Neural cell (in vitro differentiated cells): ENCODE data around the gene STRIP1. TPM values are rescaled to one million over a fixed set of nuclear protein-coding genes. Genes with fewer than 3 reads are reported as not detected.

Experiments
- H2AFZ ChIP-seq: fragments of 200-600, 300-800 bp; sonication (generic), shearing (Covaris generic); 2 replicates; pipeline ENCODE4 v1.6.0; 2014; ENCODE audit warnings: low read depth, mild to moderate bottlenecking, antibody characterized with exemption, low read length, moderate library complexity
- H3F3A ChIP-seq: fragments of 200-600 bp; shearing (Covaris generic); 2 replicates; pipeline ENCODE4 v1.6.1; 2016; ENCODE audit warnings: mild to moderate bottlenecking, moderate library complexity, mixed read lengths, antibody characterized with exemption, low read length; ENCODE audit not compliant: insufficient read depth, poor library complexity, severe bottlenecking
- H3K27ac ChIP-seq: fragments of 200-600, 300-800 bp; sonication (generic), shearing (Covaris generic); 2 replicates; pipeline ENCODE4 v1.5.1; 2014; ENCODE audit warnings: mild to moderate bottlenecking, low read length, moderate library complexity
- H3K27me3 ChIP-seq: fragments of 300-800, 200-600 bp; sonication (generic), shearing (Covaris generic); 2 replicates; pipeline ENCODE4 v1.6.0; 2014; ENCODE audit warnings: mild to moderate bottlenecking, low read depth, low read length, moderate library complexity; ENCODE audit not compliant: insufficient read depth
- H3K36me3 ChIP-seq: fragments of 300-800, 200-600 bp; sonication (generic), shearing (Covaris generic); 2 replicates; pipeline ENCODE4 v1.5.1; 2014; ENCODE audit warnings: mild to moderate bottlenecking, antibody characterized with exemption, low read length, moderate library complexity; ENCODE audit not compliant: insufficient read depth
- H3K4me2 ChIP-seq: fragments of 300-800, 200-600 bp; sonication (generic), shearing (Covaris generic); 2 replicates; pipeline ENCODE4 v1.6.0; 2014; ENCODE audit warnings: mild to moderate bottlenecking, low read length
- H3K4me3 ChIP-seq: fragments of 300-800, 200-600 bp; sonication (generic), shearing (Covaris generic); 2 replicates; pipeline ENCODE4 v1.5.1; 2014; ENCODE audit warnings: mild to moderate bottlenecking, low read length, moderate library complexity
- H3K79me2 ChIP-seq: fragments of 200-600 bp; shearing (Covaris generic); replicated peaks from 2 replicates; pipeline ENCODE4 v1.6.0; 2014; ENCODE audit warnings: mild to moderate bottlenecking, low read length, moderate library complexity; ENCODE audit not compliant: insufficient read depth
- H3K9ac ChIP-seq: fragments of 300-800, 200-600 bp; sonication (generic), shearing (Covaris generic); 2 replicates; pipeline ENCODE4 v1.6.1; 2016; ENCODE audit warnings: mild to moderate bottlenecking, low read length, mixed read lengths
- H3K9me2 ChIP-seq: fragments of 200-600 bp; shearing (Covaris generic); 2 replicates; pipeline ENCODE4 v1.6.1; 2016; ENCODE audit warnings: mild to moderate bottlenecking, low read length, mixed read lengths; ENCODE audit not compliant: insufficient read depth
- H3K9me3 ChIP-seq: fragments of 200-600, 300-800 bp; sonication (generic), shearing (Covaris generic); 2 replicates; pipeline ENCODE4 v1.6.1; 2016; ENCODE audit warnings: mild to moderate bottlenecking, mixed run types, low read length, moderate library complexity, mixed read lengths
- H4K20me1 ChIP-seq: fragments of 200-600 bp; shearing (Covaris generic); 2 replicates; pipeline ENCODE4 v1.6.1; 2016; ENCODE audit warnings: mild to moderate bottlenecking, mixed run types; ENCODE audit not compliant: insufficient read depth
- CTCF ChIP-seq: fragments of 450-650 bp; IDR thresholded peaks from 2 replicates; pipeline ENCODE4 v1.5.1; 2014; ENCODE audit warnings: antibody characterized with exemption, mild to moderate bottlenecking, moderate library complexity; ENCODE audit not compliant: poor library complexity, severe bottlenecking
- EP300 ChIP-seq: fragments of 450-650 bp; conservative IDR thresholded peaks from 2 replicates; pipeline ENCODE4 v1.6.1; 2014; ENCODE audit warnings: antibody characterized with exemption, mild to moderate bottlenecking, moderate library complexity; ENCODE audit not compliant: poor library complexity, severe bottlenecking
- EZH2 ChIP-seq: fragments of 200-600, 300-800 bp; shearing (Covaris generic), sonication (generic); IDR thresholded peaks from 2 replicates; pipeline ENCODE4 v1.6.1; 2014; ENCODE audit warnings: antibody characterized with exemption, low read length, borderline replicate concordance, mild to moderate bottlenecking; ENCODE audit not compliant: insufficient read depth, poor library complexity, severe bottlenecking
- MXI1 ChIP-seq: fragments of 450-650 bp; conservative IDR thresholded peaks from 2 replicates; pipeline ENCODE4 v1.6.1; 2014; ENCODE audit warnings: antibody characterized with exemption, mild to moderate bottlenecking; ENCODE audit not compliant: poor library complexity, severe bottlenecking
- POLR2AphosphoS5 ChIP-seq: IDR thresholded peaks from 2 replicates; pipeline ENCODE4 v1.6.1; 2012
- RAD21 ChIP-seq: fragments of 450-650 bp; conservative IDR thresholded peaks from 2 replicates; pipeline ENCODE4 v1.6.1; 2014; ENCODE audit warnings: antibody characterized with exemption, mild to moderate bottlenecking, moderate library complexity
- SMC3 ChIP-seq: fragments of 450-650 bp; conservative IDR thresholded peaks from 2 replicates; pipeline ENCODE4 v1.6.1; 2014; ENCODE audit warnings: antibody characterized with exemption, mild to moderate bottlenecking, moderate library complexity; ENCODE audit not compliant: poor library complexity
- TAF1 ChIP-seq: IDR thresholded peaks from 2 replicates; pipeline ENCODE4 v1.6.1; 2012; ENCODE audit warnings: low read depth
- polyA plus RNA-seq: library from polyadenylated mRNA; depleted of rRNA; stranded (reverse); fragments of >200 nt; gene quantifications from 2 replicates; pipeline ENCODE4 v1.2.3, GENCODE V29; 2014
- TF ChIP-seq, protein P1 (sequence below): IDR thresholded peaks from 2 replicates; pipeline ENCODE4 v1.6.1; 2012; ENCODE audit warnings: borderline replicate concordance

The STRIP1 gene
- polyA plus RNA-seq, 1 donor from 2014 or later, result 178 TPM

DNA sequence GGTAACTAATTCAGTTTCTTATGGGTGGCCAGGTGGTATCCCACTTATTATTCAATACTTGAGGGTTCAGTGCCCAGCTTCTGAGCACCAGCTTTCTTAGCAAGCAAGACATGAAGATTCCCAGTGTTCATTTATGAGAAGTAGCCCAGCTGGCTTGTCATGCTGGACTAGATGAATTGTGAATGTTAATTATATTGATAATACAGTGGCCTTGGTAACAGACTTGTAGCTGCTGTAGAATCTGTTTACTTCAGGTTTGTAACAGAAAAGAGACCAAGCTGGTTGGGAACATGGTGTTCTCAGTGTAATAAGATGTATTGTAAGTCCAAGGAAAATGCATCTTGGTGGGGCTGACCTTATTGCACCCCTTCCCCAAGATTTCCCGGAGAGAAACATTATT is 39.8 kb upstream of the STRIP1 start:
- Histone ChIP-seq H3K79me2 (peaks cover 45% of the 10 kb centered on the region), H4K20me1 (no peaks in the 10 kb centered on the region), H3K9me2 (no peaks in the 10 kb centered on the region), H3K9ac (no peak overlapping the region), H2AFZ (no peak overlapping the region), H3K9me3 (no peaks in the 10 kb centered on the region), H3K4me3 (no peak overlapping the region), H3K36me3 (no peaks in the 10 kb centered on the region), H3K27ac (no peak overlapping the region), H3F3A (no peaks in the 10 kb centered on the region), H3K27me3 (no peaks in the 10 kb centered on the region), H3K4me2 (no peak overlapping the region)
- TF ChIP-seq CTCF, result no peak
- no peak for TF ChIP-seq RAD21
- no peak for TF ChIP-seq MXI1
- TF ChIP-seq EZH2, result no peak
- no peak for TF ChIP-seq POLR2AphosphoS5
- TF ChIP-seq TAF1, result no peak
- TF ChIP-seq, protein P1, sequence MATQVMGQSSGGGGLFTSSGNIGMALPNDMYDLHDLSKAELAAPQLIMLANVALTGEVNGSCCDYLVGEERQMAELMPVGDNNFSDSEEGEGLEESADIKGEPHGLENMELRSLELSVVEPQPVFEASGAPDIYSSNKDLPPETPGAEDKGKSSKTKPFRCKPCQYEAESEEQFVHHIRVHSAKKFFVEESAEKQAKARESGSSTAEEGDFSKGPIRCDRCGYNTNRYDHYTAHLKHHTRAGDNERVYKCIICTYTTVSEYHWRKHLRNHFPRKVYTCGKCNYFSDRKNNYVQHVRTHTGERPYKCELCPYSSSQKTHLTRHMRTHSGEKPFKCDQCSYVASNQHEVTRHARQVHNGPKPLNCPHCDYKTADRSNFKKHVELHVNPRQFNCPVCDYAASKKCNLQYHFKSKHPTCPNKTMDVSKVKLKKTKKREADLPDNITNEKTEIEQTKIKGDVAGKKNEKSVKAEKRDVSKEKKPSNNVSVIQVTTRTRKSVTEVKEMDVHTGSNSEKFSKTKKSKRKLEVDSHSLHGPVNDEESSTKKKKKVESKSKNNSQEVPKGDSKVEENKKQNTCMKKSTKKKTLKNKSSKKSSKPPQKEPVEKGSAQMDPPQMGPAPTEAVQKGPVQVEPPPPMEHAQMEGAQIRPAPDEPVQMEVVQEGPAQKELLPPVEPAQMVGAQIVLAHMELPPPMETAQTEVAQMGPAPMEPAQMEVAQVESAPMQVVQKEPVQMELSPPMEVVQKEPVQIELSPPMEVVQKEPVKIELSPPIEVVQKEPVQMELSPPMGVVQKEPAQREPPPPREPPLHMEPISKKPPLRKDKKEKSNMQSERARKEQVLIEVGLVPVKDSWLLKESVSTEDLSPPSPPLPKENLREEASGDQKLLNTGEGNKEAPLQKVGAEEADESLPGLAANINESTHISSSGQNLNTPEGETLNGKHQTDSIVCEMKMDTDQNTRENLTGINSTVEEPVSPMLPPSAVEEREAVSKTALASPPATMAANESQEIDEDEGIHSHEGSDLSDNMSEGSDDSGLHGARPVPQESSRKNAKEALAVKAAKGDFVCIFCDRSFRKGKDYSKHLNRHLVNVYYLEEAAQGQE, result no peak
- no peak for TF ChIP-seq SMC3
- no peak for TF ChIP-seq EP300

GRCh38 chr1:109995536-109995935 is 38.9 kb upstream of the STRIP1 start:
- Histone ChIP-seq H3K27me3 (no peaks in the 10 kb centered on the region), H3K9ac (no peak overlapping the region), H3K4me2 (no peak overlapping the region), H3K27ac (no peak overlapping the region), H3K36me3 (no peaks in the 10 kb centered on the region), H4K20me1 (no peaks in the 10 kb centered on the region), H3K79me2 (peaks cover 38% of the 10 kb centered on the region), H3K9me2 (no peaks in the 10 kb centered on the region), H2AFZ (no peak overlapping the region), H3K9me3 (no peaks in the 10 kb centered on the region), H3K4me3 (no peak overlapping the region), H3F3A (no peaks in the 10 kb centered on the region)
- TF ChIP-seq RAD21 (no peak), SMC3 (no peak), POLR2AphosphoS5 (no peak), EZH2 (no peak), TAF1 (no peak), MXI1 (no peak), CTCF (no peak), EP300 (no peak)
- TF ChIP-seq, protein P1, result no peak
